Lung (tissue), 12 donors: Measurements from ENCODE around the gene ZNF653. TPM values are rescaled to one million over a fixed set of nuclear protein-coding genes. Genes with fewer than 3 reads are reported as not detected.
"Not testable (repeated sequence)": the region's sequence is repeated elsewhere in the genome, so short reads cannot be mapped to it uniquely, and the experiment has no call there.

ENCODE experiments used
- ATAC-seq: fragments of 200-7000 bp; cut with Tn5 transposase; one replicate; pipeline ENCODE4 v1.9.1; 2020; ENCODE audit warnings: moderate number of reproducible peaks; ENCODE audit not compliant: insufficient read depth, low FRiP score
- DNase-seq, 3 donors: peaks; one replicate each; pipeline ENCODE4 v3.0.0-alpha.2; 2013 to 2017
- H3K27ac ChIP-seq, 2 donors: one replicate each; pipeline ENCODE4 v1.5.1; 2013; ENCODE audit warnings: mild to moderate bottlenecking in 2 of 2, moderate library complexity in 2 of 2, control low read depth in 1 of 2, inconsistent platforms in 1 of 2, low read depth in 1 of 2, low read length in 1 of 2
- H3K27me3 ChIP-seq, 3 donors: one replicate each; pipeline ENCODE4 v1.5.1; 2013; ENCODE audit warnings: low read length in 2 of 3; ENCODE audit not compliant: control insufficient read depth in 3 of 3, insufficient read depth in 3 of 3
- H3K36me3 ChIP-seq, 4 donors: one replicate each; pipeline ENCODE4 v1.5.1; 2013; ENCODE audit warnings: low read length in 4 of 4, mild to moderate bottlenecking in 1 of 4, moderate library complexity in 1 of 4; ENCODE audit not compliant: control insufficient read depth in 4 of 4, insufficient read depth in 4 of 4
- H3K4me1 ChIP-seq, 5 donors: one replicate each; pipeline ENCODE4 v1.5.1; 2013; ENCODE audit warnings: low read length in 5 of 5, mild to moderate bottlenecking in 2 of 5, moderate library complexity in 1 of 5; ENCODE audit not compliant: control insufficient read depth in 5 of 5, insufficient read depth in 5 of 5
- H3K4me3 ChIP-seq: one replicate; pipeline ENCODE4 v1.5.1; 2013; ENCODE audit warnings: mild to moderate bottlenecking, control low read depth, moderate library complexity
- H3K9ac ChIP-seq, 2 donors: one replicate each; pipeline ENCODE4 v1.5.1; 2013; ENCODE audit warnings: low read length in 2 of 2, control low read depth in 1 of 2; ENCODE audit not compliant: insufficient read depth in 1 of 2
- H3K9me3 ChIP-seq, 4 donors: one replicate each; pipeline ENCODE4 v1.5.1; 2013; ENCODE audit warnings: low read length in 3 of 4, mild to moderate bottlenecking in 1 of 4, moderate library complexity in 1 of 4; ENCODE audit not compliant: control insufficient read depth in 4 of 4, insufficient read depth in 3 of 4
- CTCF ChIP-seq: IDR thresholded peaks from 2 replicates; pipeline ENCODE4 v1.5.1; 2012; ENCODE audit warnings: mild to moderate bottlenecking; ENCODE audit errors: control extremely low read depth, extremely low read depth
- WGBS, 2 donors: extraction: QIAGEN DNeasy Blood & Tissue Kit; methylation state at CpG; one replicate each; pipeline ENCODE4 v1.1.7; 2013; 5-methylcytosine and 5-hydroxymethylcytosine counted together
- polyA plus RNA-seq, 2 donors: library from polyadenylated mRNA; stranded (reverse); fragments of 200-250 nt; gene quantifications; one replicate each; pipeline ENCODE4 v1.2.1, GENCODE V29; 2013
- total RNA-seq, 2 donors: library from RNA; depleted of rRNA in 1 of 2; stranded (reverse); fragments of >200 nt in 1 of 2; gene quantifications; one replicate each; pipeline ENCODE4 v1.2.1, GENCODE V29; 2014 to 2021
- donor health status: control.
- donor health status: control.
- donor health status: Bipolar disorder and iron deficiency.
- donor health status: healthy.
- donor health status: DM: yes; HTN: yes; CAD: no.

The ZNF653 gene
- total and polyA plus RNA-seq, 4 donors: 5.4 to 12.9 (median 9.0) TPM

- no peak for TF ChIP-seq CTCF
- ATAC-seq (no peak), DNase-seq (peak in 1 of 3 donors; percentile 19)
- Histone ChIP-seq H3K27ac (peak overlapping the region; percentile 70 to 83), H3K9ac (peak overlapping the region; percentile 71 to 91), H3K27me3 (no peaks in the 10 kb centered on the region), H3K4me3 (peak overlapping the region; percentile 76), H3K36me3 (peaks cover 0 to 25% (median 20%) of the 10 kb centered on the region in 4 donors), H3K4me1 (peaks cover 0 to 14% (median 7%) of the 10 kb centered on the region in 5 donors), H3K9me3 (no peaks in the 10 kb centered on the region)
- WGBS, 2 donors: 4 to 5% methylated on average over 21 of the region's 21 CpGs
Observed at GRCh38 chr19:11435833-11436313, 69.8 kb downstream of the ZNF653 start.

DNA sequence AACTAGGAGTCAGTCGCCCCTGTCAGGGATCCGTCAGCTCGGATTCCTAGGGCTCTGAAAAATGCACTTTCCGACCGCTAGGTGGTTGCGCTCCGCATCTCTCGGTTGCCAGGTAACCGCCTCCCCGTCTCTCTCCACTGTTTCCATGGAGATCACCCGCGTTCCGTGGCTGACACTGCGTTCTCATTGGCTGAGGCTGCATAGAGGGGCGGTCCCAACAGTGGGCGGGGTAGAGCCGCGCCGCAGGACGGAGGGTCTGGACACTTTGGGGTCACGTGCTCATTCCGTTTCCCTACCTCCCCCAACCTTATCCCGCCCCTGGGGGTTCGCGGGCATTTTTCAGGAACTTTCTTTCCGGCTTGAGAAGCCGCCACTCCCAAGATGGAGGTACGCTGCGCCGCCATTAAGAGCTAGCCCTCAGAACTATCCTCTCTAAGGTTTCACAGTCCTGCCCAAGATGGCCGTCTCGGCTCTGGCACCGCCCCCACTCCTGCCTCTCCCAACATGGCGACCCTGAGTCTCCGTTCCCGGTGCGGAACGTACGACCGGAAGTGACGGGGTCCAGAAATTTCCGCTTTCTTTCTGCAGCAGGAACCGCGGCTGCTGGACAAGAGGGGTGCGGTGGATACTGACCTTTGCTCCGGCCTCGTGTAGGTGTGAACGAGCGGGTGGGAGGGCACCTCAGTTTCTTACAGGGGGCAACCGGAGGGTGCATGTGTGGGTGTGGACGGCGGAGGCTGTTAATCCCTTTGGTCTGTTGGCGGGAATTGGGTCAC, 70.4 kb downstream of the ZNF653 start, which contains the start of the genes ODAD3 and PRKCSH:
TSS of gene ODAD3 (minus strand) at position 65 of the 776 bp plus-strand sequence. CDS start 105 bp downstream, outside the sequence.
TSS of gene PRKCSH (plus strand) at position 579 of the 776 bp plus-strand sequence. CDS start 483 bp downstream, outside the sequence.
- peak within 1 kb of the TSS; percentile 76 for H3K4me3 ChIP-seq
- peak within 1 kb of the TSS; percentile 78 to 83 for H3K27ac ChIP-seq
- peaks cover 0 to 14% (median 7%) of the 10 kb centered on the region in 5 donors for H3K4me1 ChIP-seq
- peaks cover 0 to 22% (median 18%) of the 10 kb centered on the region in 4 donors for H3K36me3 ChIP-seq
- no peaks in the 10 kb centered on the region for H3K9me3 ChIP-seq
- peak within 1 kb of the TSS; percentile 71 to 91 for H3K9ac ChIP-seq
- TF ChIP-seq CTCF: peak; percentile 81
- peak; percentile 100 for DNase-seq
- WGBS, 2 donors: 0% methylated on average over 53 of the region's 53 CpGs
- ATAC-seq: peak; percentile 97
- no peaks in the 10 kb centered on the region for H3K27me3 ChIP-seq

DNA sequence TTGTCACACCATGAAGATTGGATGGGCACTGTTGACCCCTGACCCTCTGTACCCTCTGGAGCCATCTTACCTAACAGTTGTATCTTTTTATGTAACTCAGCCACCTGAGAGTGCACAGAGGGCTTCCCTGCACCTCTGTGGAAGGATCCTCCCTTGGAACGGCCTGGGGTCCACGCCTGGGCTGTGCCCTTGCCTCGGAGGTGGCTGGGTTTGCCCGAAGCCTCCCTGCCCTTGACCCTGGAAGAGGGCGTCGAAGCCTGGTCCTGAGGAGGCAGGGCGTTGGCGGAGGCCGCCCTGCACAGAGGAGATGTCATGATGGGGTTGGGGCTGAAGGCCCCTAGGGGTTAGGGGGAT, 71.0 kb downstream of the ZNF653 start:
- no peak for ATAC-seq
- TF ChIP-seq CTCF: no peak
- Histone ChIP-seq H3K4me3 (peak overlapping the region; percentile 27), H3K27me3 (no peaks in the 10 kb centered on the region), H3K4me1 (peaks cover 0 to 14% (median 7%) of the 10 kb centered on the region in 5 donors), H3K9ac (peak overlapping the region; percentile 42 to 57), H3K36me3 (peaks cover 0 to 22% (median 17%) of the 10 kb centered on the region in 4 donors), H3K27ac (peak overlapping the region; percentile 78 to 83), H3K9me3 (no peaks in the 10 kb centered on the region)
- DNase-seq: no peak
- 8 to 19% methylated on average over 9 of the region's 9 CpGs for WGBS, 2 donors

DNA sequence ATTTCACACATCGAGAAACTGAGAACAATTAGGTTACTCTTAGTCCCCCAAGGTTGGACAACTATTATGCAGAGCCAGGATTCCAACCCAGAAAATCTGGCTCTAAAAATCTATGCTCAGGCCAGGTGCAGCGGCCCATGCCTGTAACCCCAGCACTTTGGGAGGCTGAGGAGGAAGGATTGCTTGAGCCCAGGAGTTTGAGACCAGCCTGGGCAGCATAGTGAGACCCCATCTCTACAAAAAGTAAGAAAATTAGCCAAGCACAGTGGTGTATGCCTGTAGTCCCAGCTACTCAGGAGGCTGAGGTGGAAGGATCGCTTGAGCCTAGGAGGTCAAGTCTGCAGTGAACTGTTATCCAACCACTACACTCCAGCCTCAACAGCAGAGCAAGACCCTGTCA, 72.1 kb downstream of the ZNF653 start:
- not testable (repeated sequence) for ATAC-seq, H3K27ac ChIP-seq
- WGBS, 2 donors: 94 to 98% methylated on average over 3 of the region's 3 CpGs

More for the DNA sequence above, 72.1 kb downstream of the ZNF653 start:
- H3K4me3 ChIP-seq, H3K9me3 ChIP-seq, H3K9ac ChIP-seq, H3K27me3 ChIP-seq, DNase-seq: not testable (repeated sequence)
- H3K36me3 ChIP-seq: peaks cover 0 to 16% (median 12%) of the 10 kb centered on the region in 4 donors
- H3K4me1 ChIP-seq: peaks cover 0 to 14% (median 7%) of the 10 kb centered on the region in 5 donors
